ENCODE results near the gene PRKCQ. TPM values are rescaled to one million over a fixed set of nuclear protein-coding genes. Genes with fewer than 3 reads are reported as not detected.

PRKCQ gene
- not detected in 2 replicates for total RNA-seq (2014; rRNA removed)
- polyA plus RNA-seq (2012): not detected

DNA sequence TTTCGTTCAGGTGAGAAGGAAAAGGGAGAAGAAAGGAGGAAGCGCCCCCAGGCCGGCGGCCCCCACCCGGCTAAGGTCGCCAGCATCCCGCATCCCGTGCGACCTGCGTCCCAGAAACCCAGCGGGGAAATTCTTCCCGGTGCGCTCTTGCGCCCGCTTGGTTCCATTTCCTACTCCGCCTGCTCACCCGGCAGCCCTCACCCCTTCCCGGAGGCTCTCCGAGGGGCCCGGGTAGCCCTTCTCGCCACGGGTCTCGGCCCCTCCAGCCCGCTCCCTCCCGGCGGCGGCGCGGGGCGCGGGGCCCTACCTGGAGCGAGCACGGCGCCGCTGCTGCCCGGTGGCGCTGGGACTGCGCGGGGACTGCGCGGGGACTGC is at the start of gene PRKCQ:
TSS of gene PRKCQ (minus strand) at position 373 of the 375 bp plus-strand sequence. CDS start 65,141 bp downstream, outside the sequence.
- DNase-seq (ENCODE audit: low read depth): no peak

DNA sequence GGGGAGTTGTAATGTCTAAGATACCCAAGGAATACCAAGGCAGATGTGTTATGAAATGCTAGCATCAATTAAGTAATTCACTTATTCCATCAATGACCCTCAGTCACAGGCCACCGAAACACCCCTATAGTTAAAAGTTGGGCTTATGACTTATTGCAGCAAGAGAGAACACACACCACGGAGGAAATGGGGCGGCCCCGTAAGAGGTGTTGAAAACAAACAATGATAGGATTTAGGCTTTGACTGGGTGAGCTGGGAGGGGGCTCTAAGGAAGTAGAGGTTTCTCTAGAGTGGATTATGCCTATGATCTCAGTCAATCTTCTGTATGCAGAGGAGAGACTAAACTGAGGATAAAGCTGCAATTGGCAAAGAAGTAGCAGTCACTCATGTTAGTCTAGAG is 45.4 kb upstream of the PRKCQ start:
- no peak for DNase-seq (ENCODE audit: low read depth)

DNA sequence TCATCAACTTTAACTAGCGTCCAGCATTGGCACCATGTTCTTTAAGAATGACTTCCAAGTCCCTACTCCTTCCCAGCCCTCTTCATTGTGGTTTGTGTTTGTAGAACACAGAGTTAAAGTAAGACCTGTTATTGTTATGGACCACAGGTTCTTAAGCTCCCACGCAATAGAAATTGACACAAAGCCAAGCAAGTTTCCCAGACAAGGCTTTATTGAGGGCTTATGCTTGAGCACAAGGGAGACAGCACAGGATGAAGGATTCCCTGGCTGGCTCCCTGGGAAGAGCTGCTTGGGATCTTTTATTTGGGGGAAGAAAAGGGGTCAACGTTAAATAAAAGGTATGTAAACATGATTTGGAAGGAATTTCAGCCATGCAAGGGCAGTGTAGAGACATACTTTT is 44.3 kb upstream of the PRKCQ start:
- DNase-seq (ENCODE audit: low read depth): no peak

DNA sequence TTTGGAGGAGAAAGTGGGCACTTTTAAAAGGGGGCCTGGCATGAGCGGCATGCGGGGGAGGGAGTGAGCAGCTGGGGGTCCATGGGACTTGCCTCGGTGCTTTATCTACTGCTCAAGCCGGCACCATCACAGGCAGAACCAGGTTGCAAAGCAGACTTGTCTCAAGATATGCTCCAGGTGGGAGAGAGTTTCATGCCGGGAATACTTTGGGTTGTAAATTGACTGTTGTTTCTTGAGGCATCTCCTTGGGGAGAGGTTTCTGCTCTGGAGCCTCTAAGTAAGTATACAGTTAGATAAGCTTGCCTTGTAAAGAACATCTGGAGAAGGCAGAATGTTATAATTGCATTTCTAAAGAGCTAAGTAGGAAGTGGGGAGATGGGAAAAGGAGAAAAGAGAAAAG is 42.8 kb upstream of the PRKCQ start:
- no peak for DNase-seq (ENCODE audit: low read depth)

DNA sequence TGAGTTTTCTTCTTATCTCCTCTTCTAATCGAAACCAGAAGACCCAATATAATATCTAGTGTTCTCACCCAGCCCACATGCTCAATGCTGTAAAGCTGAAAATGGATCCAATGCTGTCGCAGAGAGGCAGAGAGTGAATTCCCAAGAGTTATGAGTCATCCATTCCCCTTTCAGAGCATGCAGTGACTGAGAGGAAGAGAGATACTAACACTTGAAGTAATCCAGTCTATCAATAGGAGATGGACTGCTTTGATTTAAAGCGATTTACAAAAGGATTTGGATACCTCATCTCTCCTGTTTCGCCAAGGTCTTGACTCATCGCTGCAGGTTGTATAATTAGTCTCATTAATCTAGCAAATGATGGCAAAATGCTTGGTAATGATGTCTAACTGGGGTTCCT is 41.5 kb upstream of the PRKCQ start:
- DNase-seq (ENCODE audit: low read depth): peak; percentile 14

DNA sequence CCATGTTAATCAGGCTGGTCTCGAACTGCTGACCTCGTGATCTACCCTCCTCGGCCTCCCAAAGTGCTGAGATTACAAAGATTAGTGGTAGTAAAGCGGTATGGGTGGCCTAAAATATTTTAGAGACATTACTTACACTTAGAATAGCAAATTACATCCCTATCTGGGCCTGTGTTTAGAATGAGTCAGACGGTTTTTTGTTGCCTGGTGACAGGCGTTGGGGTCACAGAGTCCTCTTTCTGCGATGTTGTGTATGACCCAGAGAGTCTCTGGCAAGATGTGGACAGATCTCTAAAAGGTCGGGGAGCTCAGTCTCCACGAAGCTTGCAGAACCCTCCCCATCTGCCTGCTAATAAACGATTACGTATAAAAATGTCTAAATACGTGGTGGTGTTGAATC is 39.6 kb upstream of the PRKCQ start:
- DNase-seq (ENCODE audit: low read depth): peak; percentile 0

DNA sequence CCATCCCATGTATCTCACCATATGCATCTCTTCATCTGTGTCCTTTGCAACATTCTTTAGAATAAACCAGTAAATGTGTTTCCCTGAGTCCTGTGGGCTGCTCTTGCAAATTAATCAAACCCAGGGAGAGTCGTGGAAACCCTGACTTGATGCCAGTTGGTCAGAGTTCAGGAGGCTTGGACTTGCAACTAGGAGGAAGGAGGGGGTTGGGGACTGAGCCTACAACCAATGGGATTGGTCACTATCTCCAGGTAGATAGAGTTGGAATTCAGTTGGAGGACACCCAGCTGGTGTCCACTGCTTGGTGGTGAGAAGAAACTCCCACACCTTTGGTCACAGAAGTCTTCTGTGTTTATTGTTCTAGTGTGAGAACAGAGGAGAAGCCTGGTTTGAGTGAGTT is 38.3 kb upstream of the PRKCQ start:
- no peak for DNase-seq (ENCODE audit: low read depth)

DNA sequence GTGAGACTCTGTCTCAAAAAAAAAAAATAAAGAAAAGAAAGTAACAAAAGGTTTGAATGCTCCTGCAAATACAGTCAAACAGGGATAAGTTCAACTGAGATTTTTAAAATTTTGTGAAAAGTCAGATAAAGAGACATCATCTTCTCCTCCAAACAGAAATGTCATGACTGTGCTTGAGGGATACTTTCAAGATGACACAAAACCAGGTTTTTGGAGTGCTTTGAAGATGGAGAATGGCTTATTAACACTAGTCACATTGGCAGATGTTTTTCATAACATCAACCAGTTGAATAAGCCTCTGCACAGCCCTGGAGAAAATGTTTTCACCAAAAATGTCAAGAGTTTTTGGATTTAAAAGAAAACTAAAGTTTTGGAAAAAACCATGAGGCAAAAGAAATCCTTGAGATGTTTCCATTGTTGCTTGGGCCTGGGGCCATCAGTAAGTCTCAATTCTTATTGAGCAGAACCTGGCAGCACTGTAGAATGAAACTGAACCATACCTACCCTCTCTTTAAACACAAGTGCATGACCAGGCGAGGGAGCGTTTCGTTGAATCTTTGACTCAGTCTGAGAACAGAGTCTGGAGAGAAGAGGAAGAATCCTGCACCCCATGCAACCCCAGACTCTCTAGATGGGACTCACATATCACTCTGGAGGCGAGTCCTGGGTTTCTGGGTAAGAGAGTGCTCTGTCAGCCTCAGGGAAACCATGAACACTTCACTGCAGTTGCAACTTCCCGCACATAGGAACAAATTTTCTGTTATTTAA is 37.4 kb upstream of the PRKCQ start:
- DNase-seq (ENCODE audit: low read depth): no peak

DNA sequence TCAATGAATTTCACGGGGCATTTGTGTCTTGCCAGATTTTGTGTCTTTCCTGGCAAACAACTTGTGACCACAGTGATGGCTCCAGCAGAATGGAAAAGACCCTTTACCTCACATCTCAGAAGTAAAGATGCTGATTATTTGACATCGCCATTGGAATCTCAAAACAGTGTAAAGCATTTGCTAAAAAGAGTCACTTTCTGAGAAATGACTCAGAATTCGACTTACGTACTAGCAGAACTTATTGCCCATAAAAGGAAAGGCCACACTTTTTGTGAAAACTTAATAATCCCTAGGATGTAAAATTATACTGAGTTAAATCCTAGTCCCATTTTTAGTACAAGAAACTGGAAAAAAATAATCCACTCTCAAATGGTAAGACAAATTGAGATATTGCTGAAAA is 35.9 kb upstream of the PRKCQ start:
- DNase-seq (ENCODE audit: low read depth): no peak

DNA sequence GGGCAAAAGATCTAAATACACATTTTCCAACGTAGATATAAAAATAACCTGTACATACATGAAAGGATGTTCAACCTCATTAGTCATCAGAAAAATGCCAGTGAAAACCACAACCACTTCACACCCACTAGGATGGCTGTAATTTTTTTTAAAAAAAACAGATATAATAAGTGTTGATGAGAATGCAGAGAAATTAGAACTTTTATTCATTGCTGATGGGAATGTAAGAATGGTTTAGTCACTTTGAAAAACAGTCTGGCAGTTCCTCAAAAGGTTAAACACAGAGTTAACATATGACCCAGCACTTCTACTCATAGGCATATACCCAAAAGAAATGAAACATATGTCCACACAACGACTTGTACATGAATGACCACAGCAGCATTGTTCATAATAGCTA is 32.3 kb upstream of the PRKCQ start:
- no peak for DNase-seq (ENCODE audit: low read depth)

DNA sequence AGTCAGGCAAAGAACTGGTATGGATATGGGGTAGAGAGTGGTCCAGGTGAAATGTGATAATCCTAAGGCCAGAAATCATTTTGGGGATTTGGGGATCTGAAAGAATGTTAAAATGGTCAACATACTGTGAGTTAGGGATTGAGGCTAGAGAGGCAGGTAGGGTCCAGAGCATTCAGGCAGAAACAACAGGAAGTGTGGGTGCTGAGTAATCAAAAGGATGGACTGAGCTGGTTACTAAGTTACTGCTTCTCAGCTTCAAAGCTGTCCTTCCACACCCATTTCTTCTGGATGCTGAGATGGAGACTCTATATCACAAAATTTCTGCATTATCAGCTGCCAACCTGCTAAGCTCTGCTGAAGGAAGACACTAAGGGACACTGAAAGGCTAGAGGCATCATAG is 30.6 kb upstream of the PRKCQ start:
- no peak for DNase-seq (ENCODE audit: low read depth)

DNA sequence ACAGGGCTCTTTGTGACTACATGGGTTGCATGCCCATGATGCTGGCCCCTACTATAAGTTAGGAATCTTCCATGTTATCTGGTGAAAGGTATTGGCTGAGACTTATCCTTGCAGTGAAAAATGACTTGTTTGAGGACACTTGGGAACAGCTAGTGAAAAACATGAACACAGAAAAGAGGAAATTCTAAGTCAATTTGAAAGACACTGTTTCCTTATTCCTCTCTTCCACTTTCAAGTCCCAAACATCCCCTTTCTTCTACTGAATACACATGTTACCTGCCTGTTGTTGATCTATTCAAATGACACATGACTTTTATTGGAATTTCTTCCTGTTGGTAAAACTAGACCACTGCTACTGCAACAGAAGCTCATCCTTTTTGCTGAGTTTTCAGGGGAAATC is 29.5 kb upstream of the PRKCQ start:
- no peak for DNase-seq (ENCODE audit: low read depth)

DNA sequence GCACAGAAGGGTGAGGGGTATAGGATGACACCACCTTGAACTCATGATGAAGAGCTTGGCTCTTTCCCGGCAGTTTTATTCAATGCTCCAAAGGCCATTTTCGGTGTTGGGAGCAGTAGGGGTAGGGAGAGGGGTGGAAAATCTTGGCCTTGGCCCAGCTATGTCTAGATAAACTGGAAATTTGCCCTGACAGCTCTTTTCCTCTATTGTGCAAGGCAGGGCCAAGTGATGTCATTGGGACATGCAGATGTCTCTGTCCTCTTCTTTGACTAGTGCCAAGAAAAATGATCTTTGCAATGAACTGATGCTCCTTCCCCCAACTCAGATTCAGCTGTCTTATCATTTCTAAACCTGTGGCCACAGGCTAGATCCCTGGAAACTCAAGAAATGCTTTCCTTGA is 27.7 kb upstream of the PRKCQ start:
- no peak for DNase-seq (ENCODE audit: low read depth)

DNA sequence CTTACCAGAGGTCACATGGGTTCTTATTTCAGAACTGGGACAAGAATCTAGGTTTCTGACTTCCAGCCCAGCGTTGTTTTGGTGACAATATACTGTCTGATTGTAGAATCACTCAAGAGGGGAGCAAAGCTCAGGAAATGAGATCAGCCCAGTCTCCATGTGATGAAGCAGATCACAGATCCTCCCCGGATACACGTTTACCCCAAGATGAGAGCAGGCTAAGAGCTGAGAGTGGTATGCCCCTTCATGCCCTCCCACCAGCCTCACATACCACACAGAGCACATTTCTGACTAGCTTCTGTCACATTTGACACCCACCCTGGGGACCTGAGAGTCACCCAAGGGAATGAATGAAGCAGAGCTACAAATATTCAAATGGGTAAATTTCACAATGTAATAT is 27.1 kb upstream of the PRKCQ start:
- no peak for DNase-seq (ENCODE audit: low read depth)

DNA sequence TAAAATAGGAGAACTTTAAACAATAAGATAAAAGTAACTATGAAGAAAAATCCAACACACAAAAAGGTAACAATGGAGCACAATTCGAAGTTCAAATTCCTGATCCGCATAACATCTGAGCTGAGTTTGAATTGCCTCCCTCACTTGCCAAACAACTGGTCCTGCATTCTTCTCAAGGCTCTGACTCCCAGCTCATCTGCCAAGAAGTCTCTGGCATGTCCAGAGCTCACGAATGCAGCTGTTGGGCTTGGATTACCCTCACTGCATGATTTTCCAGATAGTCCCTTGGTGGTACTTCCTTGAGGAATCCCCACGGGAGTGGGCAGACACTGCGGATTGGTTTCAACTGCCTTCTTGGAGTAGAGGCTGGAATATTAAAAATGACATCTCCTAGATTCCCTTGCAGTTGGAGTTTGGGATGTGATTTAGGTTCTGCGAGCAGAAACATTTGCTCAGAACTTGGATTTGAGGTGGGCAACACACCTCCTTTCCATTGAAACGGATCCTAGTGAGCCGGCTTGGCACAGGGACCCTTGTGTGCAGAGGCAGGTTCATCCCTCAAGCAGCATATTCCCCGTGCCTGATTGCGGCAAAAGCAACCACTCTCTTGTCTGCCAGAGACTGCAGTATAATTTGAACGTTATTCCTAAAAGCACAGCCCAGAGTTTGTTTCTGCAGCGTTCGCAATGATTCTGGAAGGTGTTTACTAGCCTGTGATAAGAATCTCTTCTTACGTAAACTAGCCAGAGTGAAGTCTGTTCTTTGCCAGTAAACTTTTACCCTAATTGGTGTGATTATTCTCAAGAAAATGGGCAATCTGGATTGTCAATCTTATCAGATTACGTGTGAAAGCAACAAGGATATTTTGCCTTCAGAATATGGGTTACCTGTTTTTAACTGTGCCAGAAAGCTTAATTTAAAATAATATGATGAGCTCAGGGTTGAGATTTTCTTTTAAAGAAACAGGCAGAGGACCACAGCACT is 23.4 kb upstream of the PRKCQ start:
- DNase-seq (ENCODE audit: low read depth): peak; percentile 22

DNA sequence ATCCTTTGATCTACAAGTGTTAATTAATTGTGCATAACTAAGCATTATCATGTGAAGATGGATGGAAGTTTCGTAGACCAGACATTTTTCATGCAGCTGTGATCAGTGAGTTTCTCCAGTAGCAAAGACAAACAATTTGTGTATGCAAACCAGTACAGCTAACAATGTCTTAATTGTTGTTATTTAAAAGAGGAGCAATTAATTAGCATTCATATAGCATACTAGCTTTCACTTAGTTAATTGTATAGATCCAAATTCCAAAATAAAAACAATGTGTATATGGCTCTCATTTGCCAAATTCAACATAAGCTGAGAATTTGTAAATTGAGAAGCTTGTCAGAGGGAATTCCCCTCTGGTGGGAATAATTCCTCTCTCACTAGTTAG is 22.6 kb upstream of the PRKCQ start:
- no peak for DNase-seq (ENCODE audit: low read depth)

DNA sequence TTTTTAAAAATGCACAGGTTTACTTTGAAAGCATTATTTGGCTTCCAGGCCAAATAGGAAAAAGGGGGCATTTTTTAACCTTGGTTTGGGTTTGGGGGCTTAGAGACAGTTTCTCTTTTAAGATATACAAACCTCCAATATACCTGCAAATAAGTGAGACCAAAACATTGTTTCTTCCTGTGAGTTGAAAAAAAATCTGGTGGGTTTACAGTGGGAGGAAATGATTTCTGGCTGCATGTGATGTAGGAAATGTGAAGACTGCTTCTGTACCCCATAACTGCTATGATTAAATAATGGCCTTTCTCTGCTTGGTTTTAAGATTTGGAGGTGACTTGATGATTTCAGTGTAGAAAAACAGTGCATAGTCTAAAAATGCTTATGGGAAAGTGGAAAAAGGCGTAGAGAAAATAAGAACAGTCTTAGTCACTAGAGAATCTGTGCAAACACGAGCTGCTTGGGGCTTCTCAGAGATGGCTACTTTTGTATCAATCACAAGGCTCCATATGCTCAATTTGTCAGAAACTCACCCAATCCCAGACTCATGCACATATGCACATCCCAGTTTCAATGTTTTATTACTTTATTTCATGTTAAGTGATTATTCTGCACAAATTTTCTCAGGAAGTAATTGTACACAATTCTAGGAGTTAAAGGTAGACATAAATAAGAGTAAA is 22.1 kb upstream of the PRKCQ start:
- DNase-seq (ENCODE audit: low read depth): no peak

DNA sequence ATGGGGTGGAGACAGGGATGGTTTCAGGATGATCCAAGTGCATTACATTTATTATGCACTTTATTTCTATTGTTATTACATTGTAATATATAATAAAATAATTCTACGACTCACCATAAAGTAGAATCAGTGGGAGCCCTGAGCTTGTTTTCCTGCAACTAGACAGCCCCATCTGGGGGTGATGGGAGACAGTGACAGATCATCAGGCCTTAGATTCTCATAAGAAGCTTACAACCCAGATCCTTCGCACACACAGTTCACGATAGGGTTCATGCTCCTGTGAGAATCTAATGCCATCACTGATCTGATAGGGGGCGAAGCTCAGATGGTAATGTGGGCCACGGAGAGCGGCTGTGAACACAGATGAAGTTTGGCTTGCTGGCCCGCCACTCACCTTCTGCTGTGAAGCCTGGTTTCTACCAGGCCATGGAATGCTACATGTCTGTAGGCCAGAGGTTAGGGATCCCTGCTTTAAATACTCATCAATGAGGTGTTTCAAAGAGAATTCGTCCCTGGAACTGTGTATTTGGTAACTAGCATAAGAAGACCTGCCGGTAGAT is 21.2 kb upstream of the PRKCQ start:
- no peak for DNase-seq (ENCODE audit: low read depth)

DNA sequence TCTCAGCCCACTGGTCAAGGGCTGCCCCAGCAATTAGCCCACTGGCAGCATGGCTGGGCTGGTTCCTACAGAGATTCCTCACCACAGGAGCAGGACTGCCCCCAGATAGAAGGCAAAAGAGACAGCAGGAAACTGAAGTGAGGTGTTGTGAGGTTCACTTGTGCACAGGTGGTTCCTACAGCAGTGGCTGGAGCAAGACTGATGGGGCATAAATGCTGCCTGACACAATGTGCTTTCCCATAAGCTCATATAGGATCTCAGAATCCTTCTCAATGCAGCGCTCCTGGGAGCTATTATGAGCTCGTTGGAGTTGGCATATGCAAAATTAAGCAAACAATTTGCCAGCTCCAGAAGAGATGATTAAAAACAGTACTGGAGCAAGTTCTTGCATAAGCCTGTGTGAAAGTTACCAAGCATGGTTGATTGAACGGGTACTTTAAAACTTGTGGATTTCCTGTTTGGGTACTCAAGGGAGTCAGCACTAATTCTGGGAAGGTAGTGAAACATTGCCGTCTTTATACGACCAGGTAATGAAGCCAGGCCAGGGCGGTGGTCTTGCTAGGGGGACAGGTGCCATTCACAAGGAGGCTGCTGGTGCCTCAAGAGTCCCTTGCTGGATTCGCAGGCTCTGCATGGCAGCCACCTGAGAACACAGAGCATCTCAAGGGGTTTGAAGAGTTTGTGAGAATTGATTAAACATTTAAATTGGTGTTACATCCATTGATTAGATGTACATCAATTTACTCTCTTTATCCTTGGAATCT is 20.3 kb upstream of the PRKCQ start:
- DNase-seq (ENCODE audit: low read depth): no peak

DNA sequence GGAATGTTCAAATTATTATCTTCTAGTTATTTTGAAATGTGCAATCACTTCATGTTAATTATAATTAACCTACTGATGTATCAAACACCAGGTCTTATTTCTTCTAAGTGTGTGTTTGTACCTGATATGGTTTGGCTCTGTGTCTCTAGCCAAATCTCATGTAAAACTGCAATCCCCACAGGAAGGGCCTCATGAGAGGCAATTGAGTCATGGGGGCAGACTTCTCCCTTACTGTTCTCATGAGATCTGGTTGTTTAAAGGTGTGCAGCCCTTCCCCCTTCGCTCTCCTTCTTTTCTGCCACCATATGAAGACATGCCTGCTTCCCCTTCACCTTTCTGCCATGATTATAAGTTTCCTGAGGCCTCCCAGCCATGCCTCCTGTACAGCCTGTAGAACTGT is 18.6 kb upstream of the PRKCQ start:
- DNase-seq (ENCODE audit: low read depth): no peak

DNA sequence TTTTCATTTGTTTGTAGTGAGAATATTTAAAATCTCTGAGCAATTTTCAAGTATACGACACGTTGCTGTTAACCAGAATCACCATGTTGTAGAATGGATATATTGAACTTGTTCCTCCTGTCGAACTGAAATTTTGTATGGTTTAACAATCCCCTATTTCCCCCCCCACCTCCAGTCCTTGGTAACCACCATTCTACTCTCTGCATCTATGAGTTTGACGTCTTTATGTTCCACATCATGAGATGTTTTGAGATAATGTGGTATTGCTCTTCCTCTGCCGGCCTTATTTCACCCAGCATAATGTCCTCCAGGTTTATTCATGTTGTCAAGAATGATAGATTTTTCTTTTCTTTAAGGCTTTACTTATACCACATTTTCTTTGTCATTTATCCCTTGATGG is 17.4 kb upstream of the PRKCQ start:
- no peak for DNase-seq (ENCODE audit: low read depth)
